H1 (cell line): ENCODE results near the gene PRODH2.

Experiments used
- ATF2 ChIP-seq: IDR thresholded peaks from 2 replicates; pipeline ENCODE4 v1.6.1; 2012; ENCODE audit warnings: low read length, inconsistent platforms
- CREB1 ChIP-seq: IDR thresholded peaks from 2 replicates; pipeline ENCODE4 v1.6.1; 2012; ENCODE audit warnings: inconsistent platforms
- EGR1 ChIP-seq: IDR thresholded peaks from 2 replicates; pipeline ENCODE4 v1.6.1; 2011; ENCODE audit warnings: low read depth, low read length, borderline replicate concordance
- HDAC2 ChIP-seq, 2 experiments: fragments of 300-600 bp in 1 of 2; sonication (generic) in 1 of 2; IDR thresholded peaks; 2 replicates each; pipeline ENCODE4 v1.6.1; 2011 to 2012; ENCODE audit warnings: low read depth in 2 of 2, low read length in 2 of 2, mild to moderate bottlenecking in 2 of 2, moderate library complexity in 2 of 2, borderline replicate concordance in 1 of 2, inconsistent platforms in 1 of 2
- POLR2A ChIP-seq, 2 experiments: IDR thresholded peaks; 1 replicate in 1 of 2; 2 replicates in 1 of 2; pipeline ENCODE4 v1.6.1; 2011; ENCODE audit warnings: low read depth in 2 of 2, low read length in 2 of 2, mild to moderate bottlenecking in 2 of 2; ENCODE audit errors: control extremely low read depth in 1 of 2
- POLR2AphosphoS5 ChIP-seq: IDR thresholded peaks from 2 replicates; pipeline ENCODE4 v1.6.1; 2011; ENCODE audit warnings: low read depth, low read length
- RAD21 ChIP-seq, 2 experiments: IDR thresholded peaks in 1 of 2; conservative IDR thresholded peaks in 1 of 2; 2 replicates each; pipeline ENCODE4 v1.6.1; 2011; ENCODE audit warnings: low read depth in 2 of 2, low read length in 2 of 2, improper control_type of control experiment in 1 of 2, inconsistent platforms in 1 of 2, mild to moderate bottlenecking in 1 of 2, moderate library complexity in 1 of 2

GRCh38 chr19:35766571-35767104 lies 46.0 kb downstream of the PRODH2 start:
- TF ChIP-seq ATF2 = no peak
- no peak for TF ChIP-seq HDAC2 (IDR thresholded peaks at IDR 0.05; ENCODE audit: borderline replicate concordance in 1 of 2, low read depth in 2 of 2, low read length in 2 of 2)
- TF ChIP-seq POLR2AphosphoS5 = no peak
- TF ChIP-seq CREB1 = no peak
- TF ChIP-seq RAD21 (IDR thresholded peaks at IDR 0.05 in 1 of 2, conservative IDR thresholded peaks at IDR 0.05 in 1 of 2; ENCODE audit: low read depth in 2 of 2, low read length in 2 of 2) = no peak
- TF ChIP-seq POLR2A (IDR thresholded peaks at IDR 0.05; ENCODE audit: control extremely low read depth in 1 of 2, low read depth in 2 of 2, low read length in 2 of 2) = no peak
- TF ChIP-seq EGR1 = no peak
